ENCODE data around the gene SPTBN5.
A peak's percentile ranks its signal among the peaks of the same experiment; 100 is the strongest.

The SPTBN5 gene

GRCh38 chr15:41842229-41842628 lies 51.6 kb downstream of the SPTBN5 start:
- H3K36me3 ChIP-seq (ENCODE audit: control insufficient read depth in 5 of 5, insufficient read depth in 5 of 5, low read length in 5 of 5) = peaks cover 0 to 81% (median 59%) of the 10 kb centered on the region in 5 donors
- H3K27ac ChIP-seq (ENCODE audit: low read depth, low read length) = no peak overlapping the region

DNA sequence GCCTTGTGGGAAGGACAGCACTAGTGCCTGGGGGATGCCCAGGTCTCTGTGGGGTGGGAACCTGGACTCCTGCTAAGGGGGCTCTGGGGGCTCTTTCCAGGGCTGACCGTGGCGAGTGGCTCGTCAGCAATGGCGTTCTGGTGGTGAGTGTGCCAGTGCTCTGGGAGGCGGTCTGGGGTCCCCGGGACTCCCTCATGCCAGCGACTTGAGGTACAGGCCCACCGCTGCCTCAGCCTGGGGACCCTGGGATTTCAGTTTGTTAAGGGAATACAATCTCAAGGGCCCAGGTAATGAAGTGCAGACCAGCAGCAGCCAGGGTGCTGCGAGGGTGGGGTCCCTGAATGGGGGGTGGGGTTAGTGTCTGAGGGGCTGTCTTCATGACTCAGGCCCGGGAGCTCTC lies 52.7 kb downstream of the SPTBN5 start:
- Histone ChIP-seq H3K4me1 (ENCODE audit: control insufficient read depth in 5 of 5, insufficient read depth in 5 of 5, low read length in 5 of 5) (peaks cover 0 to 10% (median 5%) of the 10 kb centered on the region in 5 donors), H3K4me3 (ENCODE audit: low read depth in 1 of 5, low read length in 5 of 5) (no peak overlapping the region), H3K36me3 (ENCODE audit: control insufficient read depth in 5 of 5, insufficient read depth in 5 of 5, low read length in 5 of 5) (peaks cover 0 to 81% (median 55%) of the 10 kb centered on the region in 5 donors), H3K9ac (ENCODE audit: low read length in 5 of 5) (no peak overlapping the region), H3K27me3 (ENCODE audit: control insufficient read depth in 5 of 5, insufficient read depth in 4 of 5, low read length in 5 of 5) (no peaks in the 10 kb centered on the region), H3K27ac (ENCODE audit: low read depth, low read length) (no peak overlapping the region), H3K9me3 (ENCODE audit: control insufficient read depth in 5 of 5, low read length in 5 of 5) (no peaks in the 10 kb centered on the region)

More at GRCh38 chr15:41842229-41842628, 51.6 kb downstream of the SPTBN5 start:
- Histone ChIP-seq H3K27me3 (ENCODE audit: control insufficient read depth in 5 of 5, insufficient read depth in 4 of 5, low read length in 5 of 5) (no peaks in the 10 kb centered on the region), H3K9ac (ENCODE audit: low read length in 5 of 5) (no peak overlapping the region), H3K9me3 (ENCODE audit: control insufficient read depth in 5 of 5, low read length in 5 of 5) (no peaks in the 10 kb centered on the region), H3K4me3 (ENCODE audit: low read depth in 1 of 5, low read length in 5 of 5) (no peak overlapping the region), H3K4me1 (ENCODE audit: control insufficient read depth in 5 of 5, insufficient read depth in 5 of 5, low read length in 5 of 5) (peaks cover 0 to 10% (median 5%) of the 10 kb centered on the region in 5 donors)

DNA sequence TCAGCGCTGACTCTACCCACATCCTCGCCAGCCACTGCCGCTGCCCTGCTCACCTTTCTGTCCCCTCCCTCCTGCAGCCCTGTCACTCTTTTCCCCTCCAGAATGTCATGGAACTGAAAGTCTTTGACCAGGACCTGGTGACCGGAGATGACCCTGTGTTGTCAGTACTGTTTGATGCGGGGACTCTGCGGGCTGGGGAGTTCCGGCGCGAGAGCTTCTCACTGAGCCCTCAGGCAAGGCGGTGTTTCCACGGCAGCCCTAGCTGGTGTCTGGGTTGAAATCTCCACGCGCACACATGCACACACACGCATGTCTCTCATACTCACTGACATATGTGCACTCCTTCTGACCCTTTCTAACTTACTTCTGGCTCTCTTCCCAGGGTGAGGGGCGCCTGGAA lies 53.2 kb downstream of the SPTBN5 start:
- no peak overlapping the region for H3K27ac ChIP-seq (ENCODE audit: low read depth, low read length)
- no peaks in the 10 kb centered on the region for H3K9me3 ChIP-seq (ENCODE audit: control insufficient read depth in 5 of 5, low read length in 5 of 5)
- peaks cover 0 to 10% (median 5%) of the 10 kb centered on the region in 5 donors for H3K4me1 ChIP-seq (ENCODE audit: control insufficient read depth in 5 of 5, insufficient read depth in 5 of 5, low read length in 5 of 5)
- H3K36me3 ChIP-seq (ENCODE audit: control insufficient read depth in 5 of 5, insufficient read depth in 5 of 5, low read length in 5 of 5) = peaks cover 0 to 77% (median 54%) of the 10 kb centered on the region in 5 donors
- H3K9ac ChIP-seq (ENCODE audit: low read length in 5 of 5) = no peak overlapping the region
- H3K27me3 ChIP-seq (ENCODE audit: control insufficient read depth in 5 of 5, insufficient read depth in 4 of 5, low read length in 5 of 5) = no peaks in the 10 kb centered on the region
- no peak overlapping the region for H3K4me3 ChIP-seq (ENCODE audit: low read depth in 1 of 5, low read length in 5 of 5)

- no peak overlapping the region for H3K27ac ChIP-seq (ENCODE audit: low read depth, low read length)
- H3K4me1 ChIP-seq (ENCODE audit: control insufficient read depth in 5 of 5, insufficient read depth in 5 of 5, low read length in 5 of 5) = peaks cover 0 to 10% (median 5%) of the 10 kb centered on the region in 5 donors
- no peak overlapping the region for H3K4me3 ChIP-seq (ENCODE audit: low read depth in 1 of 5, low read length in 5 of 5)
- H3K36me3 ChIP-seq (ENCODE audit: control insufficient read depth in 5 of 5, insufficient read depth in 5 of 5, low read length in 5 of 5) = peaks cover 0 to 76% (median 51%) of the 10 kb centered on the region in 5 donors
- H3K27me3 ChIP-seq (ENCODE audit: control insufficient read depth in 5 of 5, insufficient read depth in 4 of 5, low read length in 5 of 5) = no peaks in the 10 kb centered on the region
- H3K9me3 ChIP-seq (ENCODE audit: control insufficient read depth in 5 of 5, low read length in 5 of 5) = no peaks in the 10 kb centered on the region
- H3K9ac ChIP-seq (ENCODE audit: low read length in 5 of 5) = no peak overlapping the region
Measured at GRCh38 chr15:41839781-41840491, 53.9 kb downstream of the SPTBN5 start.

DNA sequence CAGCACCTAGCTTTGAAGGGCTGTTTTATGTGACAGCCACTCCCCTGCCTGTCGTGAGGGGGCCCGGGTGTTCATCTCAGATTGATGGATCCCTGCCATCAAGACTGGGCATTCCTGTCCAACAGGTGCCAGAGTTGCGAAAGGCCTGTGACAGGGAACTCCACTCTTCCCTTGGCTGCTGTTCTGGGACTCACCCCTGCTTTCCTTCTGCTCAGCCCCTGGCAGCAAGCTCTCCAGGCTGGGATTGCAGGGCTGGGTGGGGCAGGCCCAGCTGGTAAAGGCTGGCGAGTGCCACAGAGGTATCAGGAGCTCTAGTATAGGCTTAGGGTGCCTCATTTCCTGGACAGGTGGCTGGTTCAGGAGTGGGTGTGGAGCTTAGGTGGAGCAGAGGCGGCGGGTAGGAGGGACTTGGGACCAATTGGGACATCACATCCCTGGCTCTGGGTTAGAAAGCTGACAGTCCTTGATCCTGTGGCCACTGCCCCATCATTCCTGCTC lies 55.4 kb downstream of the SPTBN5 start, which contains the start of gene PLA2G4B:
Gene PLA2G4B, plus strand, starts transcription at position 448 of the 498 bp plus-strand sequence. CDS start 67 bp downstream, outside the sequence.
- Histone ChIP-seq H3K27ac (ENCODE audit: low read depth, low read length) (no peak within 1 kb of the TSS), H3K4me3 (ENCODE audit: low read depth in 1 of 5, low read length in 5 of 5) (no peak within 1 kb of the TSS), H3K27me3 (ENCODE audit: control insufficient read depth in 5 of 5, insufficient read depth in 4 of 5, low read length in 5 of 5) (no peaks in the 10 kb centered on the region), H3K9me3 (ENCODE audit: control insufficient read depth in 5 of 5, low read length in 5 of 5) (no peaks in the 10 kb centered on the region), H3K36me3 (ENCODE audit: control insufficient read depth in 5 of 5, insufficient read depth in 5 of 5, low read length in 5 of 5) (peaks cover 0 to 65% (median 43%) of the 10 kb centered on the region in 5 donors), H3K9ac (ENCODE audit: low read length in 5 of 5) (peak within 1 kb of the TSS in 2 of 5 donors; percentile 15 to 32), H3K4me1 (ENCODE audit: control insufficient read depth in 5 of 5, insufficient read depth in 5 of 5, low read length in 5 of 5) (peaks cover 0 to 10% (median 5%) of the 10 kb centered on the region in 5 donors)

- H3K36me3 ChIP-seq (ENCODE audit: control insufficient read depth in 5 of 5, insufficient read depth in 5 of 5, low read length in 5 of 5) = peaks cover 0 to 61% (median 44%) of the 10 kb centered on the region in 5 donors
- H3K9ac ChIP-seq (ENCODE audit: low read length in 5 of 5) = no peak overlapping the region
- no peak overlapping the region for H3K4me3 ChIP-seq (ENCODE audit: low read depth in 1 of 5, low read length in 5 of 5)
- H3K9me3 ChIP-seq (ENCODE audit: control insufficient read depth in 5 of 5, low read length in 5 of 5) = no peaks in the 10 kb centered on the region
- H3K27ac ChIP-seq (ENCODE audit: low read depth, low read length) = no peak overlapping the region
- H3K27me3 ChIP-seq (ENCODE audit: control insufficient read depth in 5 of 5, insufficient read depth in 4 of 5, low read length in 5 of 5) = no peaks in the 10 kb centered on the region
- peaks cover 0 to 11% (median 5%) of the 10 kb centered on the region in 5 donors for H3K4me1 ChIP-seq (ENCODE audit: control insufficient read depth in 5 of 5, insufficient read depth in 5 of 5, low read length in 5 of 5)
Measured at GRCh38 chr15:41836713-41837454, 57.0 kb downstream of the SPTBN5 start.

GRCh38 chr15:41836073-41836472 lies 57.8 kb downstream of the SPTBN5 start:
- H3K27ac ChIP-seq (ENCODE audit: low read depth, low read length) = no peak overlapping the region
- peaks cover 0 to 5% (median 0%) of the 10 kb centered on the region in 5 donors for H3K4me1 ChIP-seq (ENCODE audit: control insufficient read depth in 5 of 5, insufficient read depth in 5 of 5, low read length in 5 of 5)
- no peak overlapping the region for H3K9ac ChIP-seq (ENCODE audit: low read length in 5 of 5)

DNA sequence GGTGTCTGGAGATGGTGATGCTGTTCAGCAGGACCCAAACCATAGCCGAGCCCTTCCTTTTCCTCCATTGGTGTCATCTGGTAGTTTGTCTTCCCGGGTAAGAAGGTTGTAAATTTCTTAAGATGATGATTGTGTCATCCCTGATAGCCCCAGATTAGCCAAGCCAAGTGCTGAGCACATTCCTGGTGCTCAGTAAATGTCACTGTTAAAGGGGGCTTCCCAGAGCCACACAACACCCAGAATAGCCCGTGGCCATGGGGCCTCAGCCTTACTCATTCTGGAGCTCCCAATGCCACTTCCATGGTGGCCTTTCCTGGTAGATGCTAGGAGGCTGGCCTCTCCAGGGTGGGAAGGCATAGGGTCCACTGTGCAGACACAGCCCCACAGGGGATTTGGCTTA lies 59.8 kb downstream of the SPTBN5 start:
- Histone ChIP-seq H3K27me3 (ENCODE audit: control insufficient read depth in 5 of 5, insufficient read depth in 4 of 5, low read length in 5 of 5) (no peaks in the 10 kb centered on the region), H3K4me3 (ENCODE audit: low read depth in 1 of 5, low read length in 5 of 5) (no peak overlapping the region), H3K36me3 (ENCODE audit: control insufficient read depth in 5 of 5, insufficient read depth in 5 of 5, low read length in 5 of 5) (peaks cover 0 to 54% (median 37%) of the 10 kb centered on the region in 5 donors), H3K9ac (ENCODE audit: low read length in 5 of 5) (no peak overlapping the region), H3K9me3 (ENCODE audit: control insufficient read depth in 5 of 5, low read length in 5 of 5) (no peaks in the 10 kb centered on the region), H3K27ac (ENCODE audit: low read depth, low read length) (no peak overlapping the region), H3K4me1 (ENCODE audit: control insufficient read depth in 5 of 5, insufficient read depth in 5 of 5, low read length in 5 of 5) (peaks cover 0 to 16% (median 8%) of the 10 kb centered on the region in 5 donors)

More at GRCh38 chr15:41836073-41836472, 57.8 kb downstream of the SPTBN5 start:
- Histone ChIP-seq H3K9me3 (ENCODE audit: control insufficient read depth in 5 of 5, low read length in 5 of 5) (no peaks in the 10 kb centered on the region), H3K27me3 (ENCODE audit: control insufficient read depth in 5 of 5, insufficient read depth in 4 of 5, low read length in 5 of 5) (no peaks in the 10 kb centered on the region), H3K36me3 (ENCODE audit: control insufficient read depth in 5 of 5, insufficient read depth in 5 of 5, low read length in 5 of 5) (peaks cover 0 to 62% (median 43%) of the 10 kb centered on the region in 5 donors), H3K4me3 (ENCODE audit: low read depth in 1 of 5, low read length in 5 of 5) (no peak overlapping the region)

GRCh38 chr15:41832875-41833274 lies 61.0 kb downstream of the SPTBN5 start:
- Histone ChIP-seq H3K9me3 (ENCODE audit: control insufficient read depth in 5 of 5, low read length in 5 of 5) (no peaks in the 10 kb centered on the region), H3K9ac (ENCODE audit: low read length in 5 of 5) (no peak overlapping the region), H3K27me3 (ENCODE audit: control insufficient read depth in 5 of 5, insufficient read depth in 4 of 5, low read length in 5 of 5) (no peaks in the 10 kb centered on the region), H3K4me3 (ENCODE audit: low read depth in 1 of 5, low read length in 5 of 5) (no peak overlapping the region), H3K27ac (ENCODE audit: low read depth, low read length) (no peak overlapping the region), H3K4me1 (ENCODE audit: control insufficient read depth in 5 of 5, insufficient read depth in 5 of 5, low read length in 5 of 5) (peaks cover 0 to 26% (median 17%) of the 10 kb centered on the region in 5 donors), H3K36me3 (ENCODE audit: control insufficient read depth in 5 of 5, insufficient read depth in 5 of 5, low read length in 5 of 5) (peaks cover 0 to 47% (median 33%) of the 10 kb centered on the region in 5 donors)

All from subcutaneous abdominal adipose tissue (tissue), 5 donors.